DMS153 treated with DMSO at 0.1 percent for 48 hours (cell line): ENCODE data around the gene NEGR1.
"Not testable (repeated sequence)": the region's sequence is repeated elsewhere in the genome, so short reads cannot be mapped to it uniquely, and the experiment has no call there.

Source experiments
- DNase-seq: peaks from one replicate; lab custom pipeline; 2025; ENCODE audit not compliant: unreplicated experiment; lab: John Stamatoyannopoulos, UW

Gene NEGR1

GRCh38 chr1:72282271-72283021 lies at the start of gene NEGR1:
TSS of gene NEGR1 (minus strand) at chr1:72282539.
- peak; percentile 70 for DNase-seq

GRCh38 chr1:72326494-72326893 lies 44.2 kb upstream of the NEGR1 start:
- no peak for DNase-seq

- DNase-seq: no peak
Observed at GRCh38 chr1:72324451-72324850, 42.1 kb upstream of the NEGR1 start.

- DNase-seq: no peak
Observed at GRCh38 chr1:72322910-72323309, 40.6 kb upstream of the NEGR1 start.

- DNase-seq: no peak
Observed at GRCh38 chr1:72296501-72296900, 14.2 kb upstream of the NEGR1 start.

GRCh38 chr1:72288886-72289285 lies 6.5 kb upstream of the NEGR1 start:
- no peak for DNase-seq

GRCh38 chr1:72286401-72286800 lies 4.1 kb upstream of the NEGR1 start:
- no peak for DNase-seq

GRCh38 chr1:72285074-72285425 lies 2.7 kb upstream of the NEGR1 start:
- DNase-seq: no peak

GRCh38 chr1:72284348-72285073 lies 2.2 kb upstream of the NEGR1 start:
- peak; percentile 86 for DNase-seq

GRCh38 chr1:72284084-72284347 lies 1.7 kb upstream of the NEGR1 start:
- DNase-seq: peak; percentile 86

GRCh38 chr1:72283307-72284083 lies 1.2 kb upstream of the NEGR1 start:
- DNase-seq: peak; percentile 70

- no peak for DNase-seq
Observed at GRCh38 chr1:72283022-72283306, 625 bp upstream of the NEGR1 start.

- DNase-seq: no peak
Observed at GRCh38 chr1:72281637-72282270, 585 bp downstream of the NEGR1 start.

GRCh38 chr1:72281144-72281543 lies 1.2 kb downstream of the NEGR1 start:
- DNase-seq: no peak

GRCh38 chr1:72280711-72281110 lies 1.6 kb downstream of the NEGR1 start:
- DNase-seq: no peak

- no peak for DNase-seq
Observed at GRCh38 chr1:72280131-72280530, 2.2 kb downstream of the NEGR1 start.

- DNase-seq: no peak
Observed at GRCh38 chr1:72278461-72278860, 3.9 kb downstream of the NEGR1 start.

GRCh38 chr1:72271555-72272085 lies 10.7 kb downstream of the NEGR1 start:
- no peak for DNase-seq

- DNase-seq: no peak
Observed at GRCh38 chr1:72262735-72263134, 19.6 kb downstream of the NEGR1 start.

- DNase-seq: no peak
Observed at GRCh38 chr1:72253132-72253531, 29.2 kb downstream of the NEGR1 start.

- DNase-seq: no peak
Observed at GRCh38 chr1:72241397-72241796, 40.9 kb downstream of the NEGR1 start.

GRCh38 chr1:72235931-72236330 lies 46.4 kb downstream of the NEGR1 start:
- not testable (repeated sequence) for DNase-seq
